Right lobe of liver (tissue), 4 donors: Measurements from ENCODE around the gene GRM2.

Experiments
- CTCF ChIP-seq, 4 donors: fragments of 200-600 bp in 3 of 4; fragments of 450-650 bp in 1 of 4; IDR thresholded peaks; one replicate each; pipeline versions ENCODE4 v1.5.1 to v1.8.0; 2016 to 2022; ENCODE audit warnings: antibody characterized with exemption in 4 of 4, mild to moderate bottlenecking in 2 of 4
- POLR2A ChIP-seq: fragments of 450-650 bp; IDR thresholded peaks from one replicate; pipeline ENCODE4 v1.6.1; 2017; ENCODE audit warnings: antibody characterized with exemption, mild to moderate bottlenecking
- donor health status: DM: no; HTN: no; CAD: no.
- donor health status: DM: no; HTN: no; CAD: no.
- donor health status: DM: no; HTN: yes; CAD: no.

- no peak for TF ChIP-seq CTCF (IDR thresholded peaks at IDR 0.05)
- TF ChIP-seq POLR2A = no peak
These were observed 5.7 kb downstream of the GRM2 start for GRCh38 chr3:51712511-51712931.
